NCI-H2107 treated with DMSO at 0.1 percent for 48 hours (cell line): Measurements from ENCODE around the gene PLAC1.
A peak's percentile ranks its signal among the peaks of the same experiment; 100 is the strongest.

Source experiments
- DNase-seq: peaks from one replicate; lab custom pipeline; 2025; ENCODE audit not compliant: unreplicated experiment; lab: John Stamatoyannopoulos, UW

The PLAC1 gene

GRCh38 chrX:134658002-134658759 lies at the start of gene PLAC1:
Gene PLAC1, minus strand, starts transcription at chrX:134658471. Its CDS starts 91,789 bp downstream, at chrX:134566682.
- DNase-seq: no peak

GRCh38 chrX:134706138-134706537 lies 47.9 kb upstream of the PLAC1 start:
- DNase-seq: no peak

- DNase-seq: no peak
These were observed 37.7 kb upstream of the PLAC1 start for GRCh38 chrX:134695999-134696398.

GRCh38 chrX:134694333-134695322 lies 36.4 kb upstream of the PLAC1 start:
- no peak for DNase-seq

GRCh38 chrX:134693644-134694043 lies 35.4 kb upstream of the PLAC1 start:
- DNase-seq: no peak

- DNase-seq: no peak
These were observed 34.7 kb upstream of the PLAC1 start for GRCh38 chrX:134692990-134693389.

GRCh38 chrX:134692233-134692632 lies 34.0 kb upstream of the PLAC1 start:
- DNase-seq: no peak

- DNase-seq: no peak
These were observed 33.2 kb upstream of the PLAC1 start for GRCh38 chrX:134691453-134691852.

- no peak for DNase-seq
These were observed 30.6 kb upstream of the PLAC1 start for GRCh38 chrX:134688839-134689238.

GRCh38 chrX:134688031-134688823 lies 30.0 kb upstream of the PLAC1 start:
- DNase-seq: no peak

GRCh38 chrX:134685668-134686067 lies 27.4 kb upstream of the PLAC1 start:
- DNase-seq: no peak

GRCh38 chrX:134684956-134685355 lies 26.7 kb upstream of the PLAC1 start:
- no peak for DNase-seq

GRCh38 chrX:134683351-134684005 lies 25.2 kb upstream of the PLAC1 start:
- peak; percentile 15 for DNase-seq

- DNase-seq: no peak
These were observed 23.8 kb upstream of the PLAC1 start for GRCh38 chrX:134682081-134682480.

GRCh38 chrX:134679644-134680043 lies 21.4 kb upstream of the PLAC1 start:
- DNase-seq: no peak

GRCh38 chrX:134679221-134679620 lies 20.9 kb upstream of the PLAC1 start:
- no peak for DNase-seq

GRCh38 chrX:134677332-134677731 lies 19.1 kb upstream of the PLAC1 start:
- DNase-seq: no peak

- DNase-seq: no peak
These were observed 18.2 kb upstream of the PLAC1 start for GRCh38 chrX:134676436-134676835.

GRCh38 chrX:134673123-134673522 lies 14.9 kb upstream of the PLAC1 start:
- DNase-seq: no peak

- DNase-seq: no peak
These were observed 13.8 kb upstream of the PLAC1 start for GRCh38 chrX:134672101-134672500.

GRCh38 chrX:134671294-134671693 lies 13.0 kb upstream of the PLAC1 start:
- no peak for DNase-seq
